Activated CD8-positive, alpha-beta memory T cell treated with anti-CD3 and anti-CD28 coated beads, Interleukin-2, amount 10 ng/mL, durations not matched to agents 7 days and 5 days (primary cell): Measurements from ENCODE around the gene CHMP1A. TPM values are rescaled to one million over a fixed set of nuclear protein-coding genes. Genes with fewer than 3 reads are reported as not detected.
A peak's percentile ranks its signal among the peaks of the same experiment; 100 is the strongest.
"Not testable (repeated sequence)": the region's sequence is repeated elsewhere in the genome, so short reads cannot be mapped to it uniquely, and the experiment has no call there.

Experiments used
- ATAC-seq: fragments of 150-1000 bp; cut with Tn5 transposase; one replicate; pipeline ENCODE4 v1.10.0; 2021; ENCODE audit warnings: moderate library complexity
- CTCF ChIA-PET: fragments of 350-600 bp; sonication (Branson Sonifier 250); formaldehyde crosslinking; loops from one replicate; lab custom pipeline; 2021; ENCODE audit warnings: antibody characterized with exemption; lab: Charles Lee
- DNase-seq: peaks from one replicate; pipeline ENCODE4 v3.0.0-alpha.2; 2020
- H3K27ac Mint-ChIP-seq: one replicate; pipeline ENCODE4 v1.8.0; 2021; ENCODE audit warnings: mild to moderate bottlenecking, mixed read lengths
- H3K27me3 Mint-ChIP-seq: one replicate; pipeline ENCODE4 v1.8.0; 2021; ENCODE audit warnings: mixed read lengths
- H3K36me3 Mint-ChIP-seq: one replicate; pipeline ENCODE4 v1.8.0; 2021; ENCODE audit warnings: mild to moderate bottlenecking, mixed read lengths
- H3K4me1 Mint-ChIP-seq: one replicate; pipeline ENCODE4 v1.8.0; 2021; ENCODE audit warnings: mixed read lengths
- H3K4me3 Mint-ChIP-seq: one replicate; pipeline ENCODE4 v1.8.0; 2021; ENCODE audit warnings: mild to moderate bottlenecking, moderate library complexity, mixed read lengths
- H3K9me3 Mint-ChIP-seq: one replicate; pipeline ENCODE4 v1.8.0; 2022; ENCODE audit warnings: low read depth, mixed read lengths
- total RNA-seq, 2 experiments: library from RNA; stranded (reverse); gene quantifications; one replicate each; pipeline ENCODE4 v1.2.3, GENCODE V29; 2021

CHMP1A gene
- total RNA-seq, 2 experiments from 2014 or later: 86.5 to 106 TPM

- no peaks in the 10 kb centered on the region for H3K9me3 Mint-ChIP-seq
Observed at GRCh38 chr16:89689142-89689541, 31.6 kb upstream of the CHMP1A start.

DNA sequence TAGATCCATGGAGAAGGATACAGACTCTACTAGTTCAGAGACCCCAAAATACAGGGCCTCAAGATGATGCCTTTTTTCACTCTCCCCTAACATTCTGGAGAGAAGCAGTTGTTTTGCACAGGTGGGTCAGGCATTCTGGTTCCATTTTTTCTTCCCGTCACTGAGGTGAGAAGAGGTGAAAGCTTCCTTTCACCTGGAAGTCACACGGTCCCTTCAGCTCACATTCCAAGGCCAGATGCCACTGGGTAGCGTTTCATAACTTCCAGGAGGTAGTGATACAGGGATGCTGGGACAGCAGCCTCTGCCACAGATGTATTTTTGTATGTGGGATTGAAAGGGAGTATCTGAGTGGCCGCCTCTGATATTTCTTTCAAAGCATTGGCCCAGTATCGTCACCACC, 30.9 kb upstream of the CHMP1A start:
- DNase-seq (no peak), ATAC-seq (no peak)
- H3K27ac Mint-ChIP-seq: no peak overlapping the region
- H3K9me3 Mint-ChIP-seq: no peaks in the 10 kb centered on the region
- CTCF ChIA-PET: interaction anchor here (1.1 to 2.8 kb wide), 3 partner anchors 11 to 222 kb away, joined by 4 to 13 read pairs (median 4); no protein-coding TSS in a partner anchor
- H3K4me3 Mint-ChIP-seq: no peak overlapping the region
- peaks cover 19% of the 10 kb centered on the region for H3K36me3 Mint-ChIP-seq
- peaks cover 17% of the 10 kb centered on the region for H3K4me1 Mint-ChIP-seq
- no peaks in the 10 kb centered on the region for H3K27me3 Mint-ChIP-seq

More at GRCh38 chr16:89689142-89689541, 31.6 kb upstream of the CHMP1A start:
- no peak overlapping the region for H3K27ac Mint-ChIP-seq
- DNase-seq: no peak
- H3K4me1 Mint-ChIP-seq: peaks cover 17% of the 10 kb centered on the region
- peaks cover 23% of the 10 kb centered on the region for H3K36me3 Mint-ChIP-seq
- no peak for ATAC-seq
- CTCF ChIA-PET: interaction anchor here (0.7 to 2.8 kb wide), 4 partner anchors 11 to 221 kb away, joined by 3 to 13 read pairs (median 4); no protein-coding TSS in a partner anchor
- H3K4me3 Mint-ChIP-seq: no peak overlapping the region
- H3K27me3 Mint-ChIP-seq: no peaks in the 10 kb centered on the region

- Mint-ChIP-seq H3K4me1 (peaks cover 17% of the 10 kb centered on the region), H3K27me3 (no peaks in the 10 kb centered on the region), H3K4me3 (peak overlapping the region; percentile 82), H3K36me3 (peaks cover 17% of the 10 kb centered on the region), H3K27ac (peak overlapping the region; percentile 78), H3K9me3 (no peaks in the 10 kb centered on the region)
- ATAC-seq: peak; percentile 40
- CTCF ChIA-PET: interaction anchor here (0.9 to 2.8 kb wide), 6 partner anchors 8 to 173 kb away, joined by 3 to 31 read pairs (median 6); partner anchors contain the start of gene SPATA2L
- DNase-seq: no peak
Observed at GRCh38 chr16:89687092-89687940, 29.8 kb upstream of the CHMP1A start.

DNA sequence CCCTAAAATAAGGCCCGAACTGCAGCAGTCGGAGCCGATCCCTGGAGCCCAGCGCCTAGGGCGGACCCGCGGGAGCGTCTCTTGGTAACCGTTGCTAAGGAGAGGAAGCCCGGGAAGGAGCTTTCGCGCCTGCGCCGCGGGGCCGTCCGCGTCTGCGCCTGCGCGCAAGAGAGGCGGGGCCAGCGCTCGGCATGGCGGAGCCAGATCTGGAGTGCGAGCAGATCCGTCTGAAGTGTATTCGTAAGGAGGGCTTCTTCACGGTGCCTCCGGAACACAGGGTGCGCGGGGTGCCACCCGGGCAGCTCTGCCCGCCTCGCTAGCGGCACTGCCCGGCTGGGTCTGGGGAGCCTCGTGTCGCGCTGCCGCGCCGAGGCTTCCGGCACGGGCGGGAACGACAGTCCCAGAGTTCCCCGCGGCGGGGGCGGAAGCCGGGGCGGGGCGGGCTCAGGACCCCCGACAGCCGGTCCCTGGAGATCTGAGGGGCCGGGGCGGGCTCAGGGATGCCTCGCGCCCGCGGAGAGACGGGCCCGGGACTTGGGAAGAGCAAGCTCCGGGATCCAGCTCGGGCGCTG, 29.1 kb upstream of the CHMP1A start, which contains the start of gene CDK10:
Gene CDK10 (plus strand): TSS at position 170 of the 572 bp plus-strand sequence. CDS start 22 bp downstream, at position 192.
- peaks cover 17% of the 10 kb centered on the region for H3K36me3 Mint-ChIP-seq
- ATAC-seq: peak; percentile 90
- CTCF ChIA-PET: interaction anchor here (0.8 to 2.1 kb wide), 6 partner anchors 9 to 178 kb away, joined by 3 to 31 read pairs (median 6); partner anchors contain the start of genes SPATA2L and SPG7
- H3K4me1 Mint-ChIP-seq: peaks cover 17% of the 10 kb centered on the region
- H3K27ac Mint-ChIP-seq: peak within 1 kb of the TSS; percentile 84
- no peaks in the 10 kb centered on the region for H3K9me3 Mint-ChIP-seq
- DNase-seq: peak; percentile 92
- H3K27me3 Mint-ChIP-seq: no peaks in the 10 kb centered on the region
- peak within 1 kb of the TSS; percentile 82 for H3K4me3 Mint-ChIP-seq

GRCh38 chr16:89685916-89686315, 28.4 kb upstream of the CHMP1A start:
- H3K27me3 Mint-ChIP-seq: no peaks in the 10 kb centered on the region
- H3K4me1 Mint-ChIP-seq: peaks cover 17% of the 10 kb centered on the region
- peak overlapping the region; percentile 52 for H3K27ac Mint-ChIP-seq
- H3K9me3 Mint-ChIP-seq: no peaks in the 10 kb centered on the region
- CTCF ChIA-PET: interaction anchor here (0.8 to 2.1 kb wide), 5 partner anchors 10 to 178 kb away, joined by 3 to 31 read pairs (median 6); partner anchors contain the start of genes SPATA2L and SPG7
- peaks cover 17% of the 10 kb centered on the region for H3K36me3 Mint-ChIP-seq
- no peak for DNase-seq
- ATAC-seq: no peak
- H3K4me3 Mint-ChIP-seq: peak overlapping the region; percentile 43

GRCh38 chr16:89678258-89678657, 20.8 kb upstream of the CHMP1A start:
- Mint-ChIP-seq H3K4me1 (no peaks in the 10 kb centered on the region), H3K27me3 (no peaks in the 10 kb centered on the region), H3K9me3 (peaks cover 2% of the 10 kb centered on the region), H3K27ac (no peak overlapping the region), H3K36me3 (peaks cover 10% of the 10 kb centered on the region), H3K4me3 (no peak overlapping the region)
- ATAC-seq: no peak
- DNase-seq: no peak
- CTCF ChIA-PET: interaction anchor here (0.7 to 1.2 kb wide), 2 partner anchors 22 to 175 kb away, joined by 3 to 5 read pairs; no protein-coding TSS in a partner anchor

DNA sequence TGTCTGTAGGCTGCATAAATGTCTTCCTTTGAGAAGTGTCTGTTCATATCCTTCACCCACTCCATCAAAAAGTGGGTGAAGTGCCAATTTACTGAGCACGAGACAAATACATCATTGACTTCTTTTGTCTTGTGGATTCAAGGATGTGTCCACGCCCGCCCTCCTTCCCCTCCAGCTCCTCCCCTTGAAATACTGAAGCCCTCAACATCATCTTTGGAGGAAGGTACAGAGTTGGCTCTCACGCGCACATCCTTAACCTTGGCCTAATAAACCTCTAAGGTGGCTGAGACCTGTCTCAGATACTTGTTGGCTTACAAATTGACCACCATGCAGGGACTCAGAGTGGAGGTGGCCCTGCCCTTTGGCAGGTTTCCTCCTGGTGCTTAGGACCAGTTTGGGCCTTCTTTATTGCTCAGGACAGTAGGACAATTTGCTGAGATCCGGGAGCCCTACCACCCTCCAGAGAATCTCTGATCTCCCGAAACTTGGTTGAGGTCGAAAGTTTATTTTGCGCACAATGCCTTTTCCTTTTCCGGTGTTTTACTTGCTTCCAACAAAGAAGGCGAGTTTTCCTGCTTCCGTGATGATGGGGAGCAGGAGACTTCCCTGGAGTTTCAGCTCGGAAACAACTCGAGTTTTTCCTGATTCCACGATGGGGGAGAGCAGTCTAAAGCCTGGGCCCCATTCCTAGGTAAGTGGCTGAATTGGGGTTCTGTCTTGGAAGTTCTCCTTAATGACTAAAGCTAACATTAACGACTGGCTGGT, 14.9 kb upstream of the CHMP1A start:
- H3K4me1 Mint-ChIP-seq: no peaks in the 10 kb centered on the region
- no peak overlapping the region for H3K4me3 Mint-ChIP-seq
- H3K9me3 Mint-ChIP-seq: no peaks in the 10 kb centered on the region
- H3K27me3 Mint-ChIP-seq: no peaks in the 10 kb centered on the region
- CTCF ChIA-PET: no interaction called here
- peaks cover 5% of the 10 kb centered on the region for H3K36me3 Mint-ChIP-seq
- H3K27ac Mint-ChIP-seq: no peak overlapping the region
- ATAC-seq (no peak), DNase-seq (no peak)

DNA sequence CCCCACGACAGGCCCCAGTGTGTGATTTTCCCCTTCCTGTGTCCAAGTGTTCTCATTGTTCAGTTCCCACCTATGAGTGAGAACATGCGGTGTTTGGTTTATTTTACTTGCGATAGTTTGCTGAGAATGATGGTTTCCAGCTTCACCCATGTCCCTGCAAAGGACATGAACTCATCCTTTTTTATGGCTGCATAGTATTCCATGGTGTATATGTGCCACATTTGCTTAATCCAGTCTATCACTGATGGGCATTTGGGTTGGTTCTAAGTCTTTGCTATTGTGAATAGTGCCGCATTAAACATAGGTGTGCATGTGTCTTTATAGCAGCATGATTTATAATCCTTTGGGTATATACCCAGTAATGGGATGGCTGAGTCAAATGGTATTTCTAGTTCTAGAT, 14.1 kb upstream of the CHMP1A start:
- H3K27ac Mint-ChIP-seq, H3K4me1 Mint-ChIP-seq, ATAC-seq, DNase-seq, H3K4me3 Mint-ChIP-seq, H3K9me3 Mint-ChIP-seq, H3K36me3 Mint-ChIP-seq, H3K27me3 Mint-ChIP-seq, CTCF ChIA-PET: not testable (repeated sequence)

DNA sequence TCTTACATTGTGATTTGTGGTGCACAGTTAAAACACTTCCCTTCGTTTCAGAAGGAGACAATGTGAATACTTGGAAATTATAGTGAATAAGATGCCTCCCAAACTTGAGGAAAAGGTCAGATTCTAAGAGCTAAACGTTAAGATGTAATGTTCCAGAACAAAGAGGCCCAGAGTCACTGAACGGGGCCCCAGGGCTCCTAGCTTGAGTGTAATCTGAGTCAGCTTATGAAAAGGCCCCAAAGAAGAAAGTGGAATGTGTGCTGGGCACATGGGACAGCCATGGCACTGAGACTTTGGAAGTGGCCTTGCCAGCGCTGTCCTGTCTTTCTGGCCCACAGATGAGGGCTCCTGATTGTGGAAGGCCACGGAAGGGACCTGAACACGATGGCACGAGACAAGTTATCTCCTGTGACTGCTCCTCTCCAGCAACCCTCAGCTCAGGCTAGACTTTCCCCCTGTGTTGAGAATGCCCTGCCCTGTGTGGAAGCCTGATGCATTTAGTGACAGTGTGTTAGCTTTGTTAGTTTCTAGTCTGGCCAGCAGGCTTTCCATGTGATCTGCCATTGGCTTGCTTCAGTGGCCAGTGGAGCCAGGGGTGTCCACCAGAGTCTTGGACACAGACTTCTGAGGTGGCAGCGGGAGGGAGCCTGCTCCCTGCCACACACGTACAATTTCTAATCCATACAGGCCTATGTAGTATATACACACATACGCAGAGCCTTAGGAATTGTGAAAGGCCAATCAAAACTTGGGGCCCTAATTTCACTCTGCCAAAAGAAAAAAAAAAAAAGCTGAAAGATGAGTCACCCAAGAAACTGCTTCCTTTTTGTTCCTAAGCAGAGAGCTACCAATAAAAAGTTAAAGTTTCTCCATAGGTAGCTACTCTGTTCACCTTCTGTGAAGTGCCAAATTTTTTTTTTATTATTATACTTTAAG, 13.3 kb upstream of the CHMP1A start:
- Mint-ChIP-seq H3K27me3 (no peaks in the 10 kb centered on the region), H3K36me3 (peaks cover 2% of the 10 kb centered on the region), H3K27ac (no peak overlapping the region), H3K9me3 (no peaks in the 10 kb centered on the region), H3K4me1 (no peaks in the 10 kb centered on the region), H3K4me3 (no peak overlapping the region)
- ATAC-seq: no peak
- CTCF ChIA-PET: interaction anchor here (0.9 kb wide), 1 partner anchor 30 kb away, joined by 3 read pairs; no protein-coding TSS in a partner anchor
- DNase-seq: no peak

GRCh38 chr16:89669755-89670154, 12.2 kb upstream of the CHMP1A start:
- DNase-seq (no peak), ATAC-seq (no peak)
- CTCF ChIA-PET: no interaction called here
- Mint-ChIP-seq H3K4me3 (no peak overlapping the region), H3K27me3 (no peaks in the 10 kb centered on the region), H3K27ac (no peak overlapping the region), H3K36me3 (peaks cover 2% of the 10 kb centered on the region), H3K9me3 (no peaks in the 10 kb centered on the region), H3K4me1 (no peaks in the 10 kb centered on the region)

DNA sequence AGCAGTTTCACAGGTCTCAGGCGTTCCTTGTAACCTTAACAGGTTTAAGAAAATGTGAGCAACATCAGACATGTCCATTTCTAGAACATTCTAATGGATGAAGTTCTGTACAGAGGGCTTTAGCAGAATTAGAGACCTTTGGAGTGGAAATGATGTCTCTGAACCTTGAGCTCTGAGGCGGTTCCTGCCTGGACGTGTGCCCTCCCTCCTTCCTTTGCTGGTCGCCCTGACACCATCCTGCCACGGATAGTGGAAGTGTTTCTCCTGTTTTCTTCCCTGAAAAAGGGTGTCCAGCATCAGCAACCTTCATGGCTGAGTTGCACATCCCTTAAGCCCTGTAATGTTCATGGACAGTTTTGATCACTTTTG, 11.3 kb upstream of the CHMP1A start:
- ATAC-seq: no peak
- no peak overlapping the region for H3K27ac Mint-ChIP-seq
- DNase-seq: no peak
- CTCF ChIA-PET: interaction anchor here (0.6 to 1.3 kb wide), 2 partner anchors 32 to 105 kb away, joined by 3 read pairs; no protein-coding TSS in a partner anchor
- H3K36me3 Mint-ChIP-seq: peaks cover 6% of the 10 kb centered on the region
- H3K4me1 Mint-ChIP-seq: no peaks in the 10 kb centered on the region
- H3K27me3 Mint-ChIP-seq: no peaks in the 10 kb centered on the region
- H3K4me3 Mint-ChIP-seq: no peak overlapping the region
- no peaks in the 10 kb centered on the region for H3K9me3 Mint-ChIP-seq

GRCh38 chr16:89667633-89668032, 10.1 kb upstream of the CHMP1A start:
- no peak overlapping the region for H3K27ac Mint-ChIP-seq
- DNase-seq (no peak), ATAC-seq (no peak)
- no peaks in the 10 kb centered on the region for H3K4me1 Mint-ChIP-seq
- peaks cover 16% of the 10 kb centered on the region for H3K36me3 Mint-ChIP-seq
- no peaks in the 10 kb centered on the region for H3K27me3 Mint-ChIP-seq
- CTCF ChIA-PET: interaction anchor here (1.3 kb wide), 1 partner anchor 33 kb away, joined by 3 read pairs; no protein-coding TSS in a partner anchor
- no peaks in the 10 kb centered on the region for H3K9me3 Mint-ChIP-seq
- H3K4me3 Mint-ChIP-seq: no peak overlapping the region
